SK-N-SH (cell line): ENCODE results near the gene C2CD4B.

ENCODE experiments used
- CTCF ChIP-seq: fragments of 200-600 bp; sonication (generic); IDR thresholded peaks from 2 replicates; pipeline ENCODE4 v1.6.1; 2017; ENCODE audit warnings: antibody characterized with exemption, mild to moderate bottlenecking, moderate library complexity
- JUND ChIP-seq: IDR thresholded peaks from 2 replicates; pipeline ENCODE4 v1.4.0; 2012
- NRF1 ChIP-seq: IDR thresholded peaks from 2 replicates; pipeline ENCODE4 v1.6.1; 2012; ENCODE audit warnings: low read depth, mild to moderate bottlenecking, low read length
- SMC3 ChIP-seq: IDR thresholded peaks from 2 replicates; pipeline ENCODE4 v1.6.1; 2012; ENCODE audit warnings: low read depth, low read length, improper control_type of control experiment
- TCF12 ChIP-seq: IDR thresholded peaks from 2 replicates; pipeline ENCODE4 v1.4.0; 2012
- TF ChIP-seq, protein P1 (sequence below): IDR thresholded peaks from 2 replicates; pipeline ENCODE4; 2012
- TF ChIP-seq, protein P2 (sequence below): fragments of 150-350 bp; IDR thresholded peaks from 2 replicates; pipeline ENCODE4 v1.6.1; 2017; ENCODE audit warnings: antibody characterized with exemption, low read length, low read depth, borderline replicate concordance

DNA sequence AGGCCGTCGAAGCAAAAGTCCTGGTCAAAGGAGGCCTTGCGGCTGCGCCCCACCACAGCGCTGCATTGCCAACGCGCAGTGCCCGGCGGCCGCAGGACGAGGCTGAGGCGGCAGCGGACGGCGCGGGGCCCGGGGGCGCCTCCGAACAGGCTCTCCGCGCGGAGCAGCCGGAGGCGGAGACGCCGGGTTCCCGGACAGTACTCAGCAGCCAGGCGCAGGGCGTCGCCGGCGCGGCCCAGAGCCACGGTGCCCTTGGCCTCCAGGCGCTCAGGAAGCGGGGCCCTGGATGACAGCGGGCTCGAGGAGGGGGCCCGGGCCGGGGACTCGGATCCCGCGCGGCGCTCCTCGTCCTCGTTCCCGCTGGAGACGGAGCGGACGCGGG is 1.1 kb downstream of the C2CD4B start:
- TF ChIP-seq CTCF (no peak), JUND (no peak), SMC3 (no peak), TCF12 (no peak), NRF1 (no peak)
- TF ChIP-seq, protein P1, sequence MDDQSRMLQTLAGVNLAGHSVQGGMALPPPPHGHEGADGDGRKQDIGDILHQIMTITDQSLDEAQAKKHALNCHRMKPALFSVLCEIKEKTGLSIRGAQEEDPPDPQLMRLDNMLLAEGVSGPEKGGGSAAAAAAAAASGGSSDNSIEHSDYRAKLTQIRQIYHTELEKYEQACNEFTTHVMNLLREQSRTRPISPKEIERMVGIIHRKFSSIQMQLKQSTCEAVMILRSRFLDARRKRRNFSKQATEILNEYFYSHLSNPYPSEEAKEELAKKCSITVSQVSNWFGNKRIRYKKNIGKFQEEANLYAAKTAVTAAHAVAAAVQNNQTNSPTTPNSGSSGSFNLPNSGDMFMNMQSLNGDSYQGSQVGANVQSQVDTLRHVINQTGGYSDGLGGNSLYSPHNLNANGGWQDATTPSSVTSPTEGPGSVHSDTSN = no peak
- TF ChIP-seq, protein P2, sequence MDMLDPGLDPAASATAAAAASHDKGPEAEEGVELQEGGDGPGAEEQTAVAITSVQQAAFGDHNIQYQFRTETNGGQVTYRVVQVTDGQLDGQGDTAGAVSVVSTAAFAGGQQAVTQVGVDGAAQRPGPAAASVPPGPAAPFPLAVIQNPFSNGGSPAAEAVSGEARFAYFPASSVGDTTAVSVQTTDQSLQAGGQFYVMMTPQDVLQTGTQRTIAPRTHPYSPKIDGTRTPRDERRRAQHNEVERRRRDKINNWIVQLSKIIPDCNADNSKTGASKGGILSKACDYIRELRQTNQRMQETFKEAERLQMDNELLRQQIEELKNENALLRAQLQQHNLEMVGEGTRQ = no peak
